Body of pancreas (tissue), 4 donors: ENCODE data around the gene CACNG1. TPM values are rescaled to one million over a fixed set of nuclear protein-coding genes. Genes with fewer than 3 reads are reported as not detected.
"Not testable (repeated sequence)": the region's sequence is repeated elsewhere in the genome, so short reads cannot be mapped to it uniquely, and the experiment has no call there.

ENCODE experiments used
- ATAC-seq: fragments of 150-250 bp; one replicate; pipeline ENCODE4 v1.9.1; 2016
- DNase-seq, 4 donors: peaks; one replicate each; pipeline ENCODE4 v3.0.0-alpha.2; 2019
- H3K27ac ChIP-seq, 4 donors: fragments of 200-600 bp; sonication (generic); 1 replicate in 3 of 4; 2 replicates in 1 of 4; pipeline versions ENCODE4 v1.5.1 to v1.6.1; 2016 to 2019; ENCODE audit warnings: mild to moderate bottlenecking in 1 of 4, mixed read lengths in 1 of 4, moderate library complexity in 1 of 4
- H3K27me3 ChIP-seq, 2 donors: fragments of 200-600 bp; sonication (generic); one replicate each; pipeline ENCODE4 v1.6.0; 2016; ENCODE audit warnings: mild to moderate bottlenecking in 1 of 2
- H3K36me3 ChIP-seq, 2 donors: fragments of 200-600 bp; sonication (generic); replicated peaks in 1 of 2; 2 replicates each; pipeline ENCODE4 v1.5.1; 2016; ENCODE audit warnings: low read depth in 2 of 2; ENCODE audit not compliant: insufficient read depth in 1 of 2
- H3K4me1 ChIP-seq: fragments of 200-600 bp; sonication (generic); one replicate; pipeline ENCODE4 v1.6.0; 2016
- H3K4me3 ChIP-seq, 2 donors: fragments of 200-600 bp; sonication (generic); 1 replicate in 1 of 2; 2 replicates in 1 of 2; pipeline ENCODE4 v1.5.1; 2016 to 2019
- H3K9me3 ChIP-seq, 3 donors: fragments of 200-600 bp; sonication (generic); 1 replicate in 2 of 3; 2 replicates in 1 of 3; pipeline ENCODE4 v1.5.1; 2016
- CTCF ChIP-seq, 7 experiments: fragments of 450-650 bp in 4 of 7; fragments of 200-600 bp in 3 of 7; sonication (generic) in 3 of 7; IDR thresholded peaks; one replicate each; pipeline ENCODE4 v1.5.1; 2016 to 2019; ENCODE audit warnings: antibody characterized with exemption in 7 of 7
- POLR2A ChIP-seq, 3 donors: fragments of 450-650 bp; IDR thresholded peaks; one replicate each; pipeline ENCODE4 v1.6.1; 2016; ENCODE audit warnings: antibody characterized with exemption in 3 of 3, mild to moderate bottlenecking in 2 of 3
- WGBS, 2 donors: methylation state at CpG; one replicate each; pipeline ENCODE4 v1.1.5; 2017; 5-methylcytosine and 5-hydroxymethylcytosine counted together
- intact Hi-C: fragments of 100-400 bp; cut with DNase I; formaldehyde crosslinking; loops from one replicate; pipeline ENCODE4 v1.15.1; 2023
- total RNA-seq, 2 donors: library from RNA; depleted of rRNA; stranded (reverse); fragments of >200 nt; gene quantifications; one replicate each; pipeline ENCODE4 v1.1.0, GENCODE V29; 2016

Gene CACNG1
- total RNA-seq, 2 donors from 2014 or later: not detected

GRCh38 chr17:67085406-67085805 lies 41.1 kb downstream of the CACNG1 start:
- no peak for ATAC-seq
- WGBS, 2 donors: 83 to 96% methylated on average over 3 of the region's 3 CpGs
- H3K27me3 ChIP-seq: no peaks in the 10 kb centered on the region
- H3K4me1 ChIP-seq: no peaks in the 10 kb centered on the region
- H3K27ac ChIP-seq: no peak overlapping the region
- no peak for DNase-seq
- H3K4me3 ChIP-seq: no peak overlapping the region
- intact Hi-C loops: no loop called here
- no peak for TF ChIP-seq CTCF (IDR thresholded peaks at IDR 0.05)
- TF ChIP-seq POLR2A (IDR thresholded peaks at IDR 0.05): no peak
- peaks cover 0 to 3% of the 10 kb centered on the region in 2 donors for H3K36me3 ChIP-seq
- no peaks in the 10 kb centered on the region for H3K9me3 ChIP-seq

- intact Hi-C loops: no loop called here
- WGBS, 2 donors: 93 to 96% methylated on average over 3 of the region's 3 CpGs
- no peaks in the 10 kb centered on the region for H3K27me3 ChIP-seq
- H3K27ac ChIP-seq: no peak overlapping the region
- H3K4me3 ChIP-seq: no peak overlapping the region
- H3K9me3 ChIP-seq: no peaks in the 10 kb centered on the region
- H3K4me1 ChIP-seq: no peaks in the 10 kb centered on the region
- TF ChIP-seq CTCF (IDR thresholded peaks at IDR 0.05): no peak
- no peak for TF ChIP-seq POLR2A (IDR thresholded peaks at IDR 0.05)
- peaks cover 0 to 3% of the 10 kb centered on the region in 2 donors for H3K36me3 ChIP-seq
- no peak for DNase-seq
- no peak for ATAC-seq
These were observed 44.3 kb downstream of the CACNG1 start for GRCh38 chr17:67088639-67089038.

- H3K27ac ChIP-seq: no peak overlapping the region
These were observed 46.0 kb downstream of the CACNG1 start for GRCh38 chr17:67090341-67090740.

GRCh38 chr17:67092291-67092690 lies 47.9 kb downstream of the CACNG1 start:
- Histone ChIP-seq H3K9me3 (no peaks in the 10 kb centered on the region), H3K4me3 (no peak overlapping the region), H3K36me3 (peaks cover 0 to 3% of the 10 kb centered on the region in 2 donors), H3K27me3 (no peaks in the 10 kb centered on the region), H3K4me1 (no peaks in the 10 kb centered on the region), H3K27ac (no peak overlapping the region)
- 82 to 85% methylated on average over 5 of the region's 5 CpGs for WGBS, 2 donors
- DNase-seq: no peak
- TF ChIP-seq CTCF (IDR thresholded peaks at IDR 0.05) (no peak), POLR2A (IDR thresholded peaks at IDR 0.05) (no peak)
- ATAC-seq: no peak
- intact Hi-C loops: no loop called here

More at GRCh38 chr17:67090341-67090740, 46.0 kb downstream of the CACNG1 start:
- Histone ChIP-seq H3K9me3 (no peaks in the 10 kb centered on the region), H3K27me3 (no peaks in the 10 kb centered on the region), H3K4me1 (no peaks in the 10 kb centered on the region), H3K4me3 (no peak overlapping the region), H3K36me3 (peaks cover 0 to 3% of the 10 kb centered on the region in 2 donors)
- no peak for ATAC-seq
- TF ChIP-seq CTCF (IDR thresholded peaks at IDR 0.05) (no peak), POLR2A (IDR thresholded peaks at IDR 0.05) (no peak)
- intact Hi-C loops: no loop called here
- no peak for DNase-seq

- 76 to 97% methylated on average over 7 of the region's 7 CpGs for WGBS, 2 donors
- H3K4me3 ChIP-seq, H3K4me1 ChIP-seq, H3K27ac ChIP-seq, DNase-seq, H3K9me3 ChIP-seq, ATAC-seq, intact Hi-C loops, H3K27me3 ChIP-seq, H3K36me3 ChIP-seq: not testable (repeated sequence)
These were observed 48.4 kb downstream of the CACNG1 start for GRCh38 chr17:67092710-67093109.
